ENCODE results near the gene PHF2. TPM values are rescaled to one million over a fixed set of nuclear protein-coding genes. Genes with fewer than 3 reads are reported as not detected.

The PHF2 gene
- total RNA-seq, 2 experiments from 2014 or later, result 19.7 to 19.9 TPM

DNA sequence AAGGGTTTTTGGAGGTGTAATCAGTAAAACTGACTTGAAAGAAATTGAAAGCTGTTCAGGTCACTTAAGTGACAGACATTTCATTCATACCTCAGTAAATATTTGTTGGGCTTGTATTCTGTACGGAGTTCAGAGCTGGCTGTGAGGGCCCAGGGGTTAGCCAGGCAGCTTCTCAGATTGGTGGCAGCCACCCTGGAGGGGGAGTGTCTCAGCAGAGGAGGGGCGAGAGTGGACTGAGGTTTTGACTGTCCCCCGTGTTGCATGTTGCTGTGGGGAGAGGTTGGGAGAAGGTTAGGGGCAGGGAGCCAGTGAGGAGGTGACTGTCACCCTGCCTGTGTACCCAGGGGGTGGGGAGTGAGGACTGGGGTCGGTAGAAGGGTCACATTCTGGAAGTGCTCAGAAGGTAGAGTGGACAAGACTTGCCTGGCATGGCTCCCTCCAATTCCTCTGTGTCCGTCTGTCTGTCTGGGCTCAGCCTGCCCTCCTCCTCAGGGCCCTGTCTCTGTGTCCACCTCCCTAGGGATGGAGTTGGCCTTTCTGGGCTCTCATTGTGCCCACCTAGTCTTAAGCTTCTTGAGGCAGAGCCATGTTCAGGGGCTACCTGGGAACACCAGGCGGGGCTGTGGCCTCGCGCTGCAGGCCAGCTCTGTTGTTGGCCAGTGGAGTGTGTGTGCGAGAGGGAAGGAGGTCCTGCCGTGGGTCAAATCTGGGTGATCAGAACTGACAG is 4.4 kb downstream of the PHF2 start:
- CTCF ChIA-PET, result interaction anchor here (0.5 to 2.9 kb wide), 2 partner anchors 12 to 15 kb away, joined by 3 to 9 read pairs; no protein-coding TSS in a partner anchor

DNA sequence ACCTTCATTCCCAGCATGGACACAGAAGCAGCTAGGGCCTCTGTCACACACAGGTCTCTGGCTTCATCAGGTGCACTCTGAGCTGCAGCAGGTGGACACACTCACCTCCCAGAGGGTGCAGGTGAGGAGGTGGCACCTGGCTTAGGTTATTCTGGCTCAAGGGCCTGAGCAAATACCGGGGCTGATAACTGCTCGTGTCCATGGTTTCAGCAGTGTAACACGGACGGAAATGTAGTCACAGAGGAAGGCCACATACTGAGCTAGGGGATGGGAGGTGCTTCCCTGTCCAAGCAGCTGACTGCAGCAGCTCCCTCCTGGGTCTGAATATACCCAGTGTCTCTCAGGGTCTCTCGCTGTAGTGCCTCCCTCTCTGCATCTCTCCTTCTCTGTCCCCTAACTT is 5.7 kb downstream of the PHF2 start:
- POLR2A ChIA-PET, result no interaction called here
- CTCF ChIA-PET, result interaction anchor here (2.9 kb wide), 1 partner anchor 16 kb away, joined by 9 read pairs; no protein-coding TSS in a partner anchor

More for the DNA sequence above, 4.4 kb downstream of the PHF2 start:
- POLR2A ChIA-PET, result no interaction called here

- POLR2A ChIA-PET, result no interaction called here
Observed at GRCh38 chr9:93582550-93582949, 6.2 kb downstream of the PHF2 start.

GRCh38 chr9:93585259-93585658 is 8.9 kb downstream of the PHF2 start:
- ChIA-PET CTCF (no interaction called here), POLR2A (no interaction called here)

More at GRCh38 chr9:93582550-93582949, 6.2 kb downstream of the PHF2 start:
- CTCF ChIA-PET, result no interaction called here

- POLR2A ChIA-PET, result no interaction called here
- CTCF ChIA-PET, result no interaction called here
Observed at GRCh38 chr9:93585695-93586094, 9.3 kb downstream of the PHF2 start.

DNA sequence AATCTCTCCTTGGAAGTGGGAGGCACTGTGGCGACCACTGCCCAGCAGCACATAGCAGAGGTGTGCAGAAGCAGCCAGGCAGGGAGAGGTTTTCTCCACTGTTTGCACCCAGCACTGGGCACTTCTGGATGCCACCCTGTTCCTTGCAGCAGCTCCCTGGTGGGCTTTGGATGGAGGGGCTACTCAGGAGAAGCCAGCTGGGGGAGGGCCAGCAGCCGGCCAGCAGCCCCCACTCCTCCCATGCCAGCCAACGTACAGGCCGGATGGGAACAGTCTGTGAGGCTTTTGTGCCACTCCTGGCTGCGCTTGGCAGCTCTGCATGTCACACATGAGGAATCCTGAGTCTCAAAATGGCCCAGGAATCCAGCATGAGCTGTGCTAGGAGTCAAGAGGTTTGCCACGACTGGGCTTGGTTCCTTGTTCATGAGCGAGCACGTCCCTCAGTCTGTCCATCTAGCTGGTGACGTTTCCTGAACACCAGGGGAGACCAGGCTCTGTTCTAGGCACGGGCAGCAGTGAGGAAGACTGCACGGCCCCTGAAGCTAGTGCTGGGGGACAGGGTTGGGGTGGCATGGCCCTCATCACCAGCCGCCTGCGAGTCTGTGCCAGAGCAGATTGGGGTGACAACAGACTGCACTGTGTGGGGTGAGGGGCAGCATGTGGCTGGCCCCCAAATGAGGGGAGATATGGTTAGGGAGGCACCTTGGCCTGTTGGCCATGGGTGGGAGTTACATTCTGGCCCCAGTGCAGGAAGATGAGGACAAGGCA is 10.1 kb downstream of the PHF2 start:
- CTCF ChIA-PET, result no interaction called here
- POLR2A ChIA-PET, result no interaction called here

DNA sequence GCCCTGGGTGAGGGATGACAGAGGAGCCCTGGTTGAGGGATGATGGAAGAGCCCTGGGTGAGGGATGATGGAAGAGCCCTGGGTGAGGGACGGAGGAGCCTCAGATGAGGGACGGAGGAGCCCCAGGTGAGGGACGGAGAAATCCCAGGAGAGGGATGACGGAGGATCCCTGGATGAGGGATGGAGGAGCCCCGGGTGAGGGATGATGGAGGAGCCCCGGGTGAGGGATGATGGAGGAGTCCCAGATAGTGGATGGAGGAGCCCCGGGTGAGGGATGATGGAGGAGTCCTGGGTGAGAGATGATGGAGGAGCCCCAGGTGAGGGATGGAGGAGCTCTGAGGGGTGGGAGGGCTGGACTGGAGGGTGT is 10.9 kb downstream of the PHF2 start:
- POLR2A ChIA-PET, result no interaction called here
- CTCF ChIA-PET, result no interaction called here

GRCh38 chr9:93587651-93588347 is 11.4 kb downstream of the PHF2 start:
- POLR2A ChIA-PET, result no interaction called here
- CTCF ChIA-PET, result no interaction called here

DNA sequence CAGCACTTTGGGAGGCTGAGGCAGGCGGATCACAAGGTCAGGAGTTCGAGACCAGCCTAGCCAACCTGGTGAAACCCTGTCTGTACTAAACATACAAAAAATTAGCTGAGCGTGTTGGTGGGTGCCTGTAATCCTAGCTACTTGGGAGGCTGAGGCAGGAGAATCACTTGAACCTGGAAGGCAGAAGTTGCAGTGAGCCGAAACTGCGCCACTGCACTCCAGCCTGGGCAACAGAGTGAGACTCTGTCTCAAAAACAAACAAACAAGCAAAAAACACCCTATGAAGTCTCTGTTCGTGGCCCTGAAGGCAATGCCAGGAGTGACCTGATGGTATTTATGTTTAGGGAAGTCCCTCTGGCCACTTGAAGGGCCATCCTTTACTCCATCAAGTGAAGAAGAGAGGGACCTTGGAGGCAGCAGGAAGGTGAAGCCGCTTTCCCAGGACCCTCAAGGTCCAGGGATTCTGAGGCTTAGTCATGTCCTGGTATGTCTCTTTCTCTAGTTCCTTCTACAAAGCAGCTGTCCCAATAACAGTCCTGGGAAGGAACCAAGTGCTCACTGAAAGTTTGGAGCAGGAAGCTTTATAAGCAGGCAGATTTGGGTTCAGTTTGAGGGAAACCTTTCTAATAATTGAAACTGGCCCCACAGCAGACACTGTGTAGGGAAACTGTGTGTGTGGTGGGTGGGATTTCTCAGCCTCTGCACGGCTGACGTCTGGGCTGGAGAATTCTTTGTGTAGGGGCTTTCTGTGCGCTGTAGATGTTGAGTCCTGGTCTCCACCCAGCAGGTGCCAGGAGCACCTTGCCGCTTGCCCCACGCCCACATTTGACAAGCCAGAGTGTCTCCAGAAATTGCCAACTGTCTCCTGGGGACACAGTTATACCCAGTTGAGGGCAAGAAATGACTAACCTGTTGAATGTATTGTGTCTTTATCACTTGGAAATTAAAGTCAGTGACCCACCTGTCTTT is 12.5 kb downstream of the PHF2 start:
- ChIA-PET POLR2A (no interaction called here), CTCF (no interaction called here)

GRCh38 chr9:93589688-93590087 is 13.3 kb downstream of the PHF2 start:
- ChIA-PET CTCF (interaction anchor here (1.1 kb wide), 1 partner anchor 22 kb away, joined by 3 read pairs; no protein-coding TSS in a partner anchor), POLR2A (no interaction called here)

- CTCF ChIA-PET, result interaction anchor here (1.1 kb wide), 1 partner anchor 23 kb away, joined by 3 read pairs; no protein-coding TSS in a partner anchor
- POLR2A ChIA-PET, result no interaction called here
Observed at GRCh38 chr9:93590609-93591234, 14.3 kb downstream of the PHF2 start.

- CTCF ChIA-PET, result no interaction called here
- POLR2A ChIA-PET, result no interaction called here
Observed at GRCh38 chr9:93591301-93592007, 15.1 kb downstream of the PHF2 start.

- ChIA-PET CTCF (interaction anchor here (0.6 kb wide), 1 partner anchor 457 kb away, joined by 4 read pairs; no protein-coding TSS in a partner anchor), POLR2A (no interaction called here)
Observed at GRCh38 chr9:93592008-93592642, 15.7 kb downstream of the PHF2 start.

GRCh38 chr9:93592643-93593021 is 16.2 kb downstream of the PHF2 start:
- ChIA-PET CTCF (interaction anchor here (0.6 kb wide), 2 partner anchors 12 to 457 kb away, joined by 3 to 4 read pairs; no protein-coding TSS in a partner anchor), POLR2A (no interaction called here)

DNA sequence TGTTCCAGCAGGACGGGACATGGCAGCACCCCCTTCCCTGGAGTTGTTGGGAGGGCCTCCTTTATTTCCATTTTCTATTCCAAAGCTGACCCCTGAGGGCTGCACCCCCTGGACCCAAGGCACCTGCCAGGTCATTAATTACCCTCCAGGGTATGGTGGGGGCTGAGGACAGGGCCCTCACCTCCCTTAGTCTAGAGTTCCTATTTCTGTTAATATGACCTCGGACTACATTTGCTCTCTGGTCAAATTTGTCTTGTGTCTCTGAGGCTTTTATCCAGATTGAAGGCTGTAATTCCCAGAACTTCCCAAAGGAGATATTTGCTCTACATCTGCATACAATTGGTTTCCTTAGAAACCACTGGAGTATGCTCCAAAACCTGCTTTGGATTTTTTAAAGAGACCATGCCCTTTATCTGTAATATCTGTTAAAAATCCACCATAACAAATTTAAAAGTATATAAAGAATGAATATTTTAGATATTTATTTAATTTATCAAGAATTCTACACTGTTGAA is 16.8 kb downstream of the PHF2 start:
- POLR2A ChIA-PET, result no interaction called here
- CTCF ChIA-PET, result interaction anchor here (0.6 kb wide), 1 partner anchor 12 kb away, joined by 3 read pairs; no protein-coding TSS in a partner anchor

- POLR2A ChIA-PET, result no interaction called here
Observed at GRCh38 chr9:93594041-93594756, 17.8 kb downstream of the PHF2 start.

DNA sequence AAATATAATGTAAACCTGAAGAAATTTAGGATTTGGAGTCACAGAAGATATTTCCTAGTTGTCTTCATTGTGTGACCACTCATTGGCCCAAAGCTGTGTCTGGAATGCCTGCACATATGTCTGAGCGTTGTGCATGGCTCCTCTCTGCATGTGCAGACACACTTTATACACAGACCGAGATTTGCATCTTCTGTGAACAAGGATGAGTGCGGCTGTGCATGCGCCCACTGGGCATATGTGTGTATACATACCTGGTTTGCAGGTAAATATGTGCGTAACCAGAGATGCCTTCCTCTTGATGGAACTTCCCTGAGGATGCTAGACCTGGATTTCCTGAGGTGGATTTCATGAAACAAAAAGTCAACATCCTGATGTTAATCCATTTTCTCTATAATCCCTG is 19.1 kb downstream of the PHF2 start:
- POLR2A ChIA-PET, result no interaction called here
- CTCF ChIA-PET, result interaction anchor here (0.5 kb wide), 1 partner anchor 1202 kb away, joined by 3 read pairs; no protein-coding TSS in a partner anchor

More at GRCh38 chr9:93594041-93594756, 17.8 kb downstream of the PHF2 start:
- CTCF ChIA-PET, result interaction anchor here (1.0 kb wide), 1 partner anchor 485 kb away, joined by 3 read pairs; no protein-coding TSS in a partner anchor
